T1000 (cell line): Measurements from ENCODE around the gene SPTSSA.
"Not testable (repeated sequence)": the region's sequence is repeated elsewhere in the genome, so short reads cannot be mapped to it uniquely, and the experiment has no call there.

Experiments used
- DNase-seq: peaks from one replicate; lab custom pipeline; 2025; ENCODE audit warnings: mixed read lengths; lab: John Stamatoyannopoulos, UW

Gene SPTSSA

GRCh38 chr14:34472706-34473279 lies 10.8 kb upstream of the SPTSSA start:
- DNase-seq: no peak

- no peak for DNase-seq
These were observed 8.3 kb upstream of the SPTSSA start for GRCh38 chr14:34470319-34470718.

GRCh38 chr14:34466691-34467090 lies 4.7 kb upstream of the SPTSSA start:
- DNase-seq: no peak

GRCh38 chr14:34465069-34465859 lies 3.2 kb upstream of the SPTSSA start:
- no peak for DNase-seq

GRCh38 chr14:34463598-34463961 lies 1.5 kb upstream of the SPTSSA start:
- no peak for DNase-seq

GRCh38 chr14:34461334-34462131 lies 507 bp downstream of the SPTSSA start:
- DNase-seq: peak; percentile 36

GRCh38 chr14:34460841-34461240 lies 1.2 kb downstream of the SPTSSA start:
- no peak for DNase-seq

- no peak for DNase-seq
These were observed 1.7 kb downstream of the SPTSSA start for GRCh38 chr14:34460295-34460694.

- no peak for DNase-seq
These were observed 4.9 kb downstream of the SPTSSA start for GRCh38 chr14:34457186-34457585.

- DNase-seq: no peak
These were observed 8.8 kb downstream of the SPTSSA start for GRCh38 chr14:34453226-34453625.

GRCh38 chr14:34452258-34452822 lies 9.7 kb downstream of the SPTSSA start:
- DNase-seq: no peak

- no peak for DNase-seq
These were observed 11.1 kb downstream of the SPTSSA start for GRCh38 chr14:34450958-34451357.

- no peak for DNase-seq
These were observed 11.5 kb downstream of the SPTSSA start for GRCh38 chr14:34450542-34450915.

- DNase-seq: no peak
These were observed 12.1 kb downstream of the SPTSSA start for GRCh38 chr14:34449819-34450541.

GRCh38 chr14:34439090-34439489 lies 22.9 kb downstream of the SPTSSA start:
- DNase-seq: no peak

- DNase-seq: no peak
These were observed 23.6 kb downstream of the SPTSSA start for GRCh38 chr14:34438438-34438837.

- DNase-seq: no peak
These were observed 24.3 kb downstream of the SPTSSA start for GRCh38 chr14:34437729-34438080.

GRCh38 chr14:34436960-34437728 lies 24.9 kb downstream of the SPTSSA start:
- no peak for DNase-seq

- DNase-seq: peak; percentile 3
These were observed 25.7 kb downstream of the SPTSSA start for GRCh38 chr14:34436118-34436905.

- no peak for DNase-seq
These were observed 28.1 kb downstream of the SPTSSA start for GRCh38 chr14:34433957-34434356.

GRCh38 chr14:34428102-34428466 lies 34.0 kb downstream of the SPTSSA start:
- DNase-seq: not testable (repeated sequence)
